ENCODE data around the gene DCAF7.
A peak's percentile ranks its signal among the peaks of the same experiment; 100 is the strongest.

DCAF7 gene

DNA sequence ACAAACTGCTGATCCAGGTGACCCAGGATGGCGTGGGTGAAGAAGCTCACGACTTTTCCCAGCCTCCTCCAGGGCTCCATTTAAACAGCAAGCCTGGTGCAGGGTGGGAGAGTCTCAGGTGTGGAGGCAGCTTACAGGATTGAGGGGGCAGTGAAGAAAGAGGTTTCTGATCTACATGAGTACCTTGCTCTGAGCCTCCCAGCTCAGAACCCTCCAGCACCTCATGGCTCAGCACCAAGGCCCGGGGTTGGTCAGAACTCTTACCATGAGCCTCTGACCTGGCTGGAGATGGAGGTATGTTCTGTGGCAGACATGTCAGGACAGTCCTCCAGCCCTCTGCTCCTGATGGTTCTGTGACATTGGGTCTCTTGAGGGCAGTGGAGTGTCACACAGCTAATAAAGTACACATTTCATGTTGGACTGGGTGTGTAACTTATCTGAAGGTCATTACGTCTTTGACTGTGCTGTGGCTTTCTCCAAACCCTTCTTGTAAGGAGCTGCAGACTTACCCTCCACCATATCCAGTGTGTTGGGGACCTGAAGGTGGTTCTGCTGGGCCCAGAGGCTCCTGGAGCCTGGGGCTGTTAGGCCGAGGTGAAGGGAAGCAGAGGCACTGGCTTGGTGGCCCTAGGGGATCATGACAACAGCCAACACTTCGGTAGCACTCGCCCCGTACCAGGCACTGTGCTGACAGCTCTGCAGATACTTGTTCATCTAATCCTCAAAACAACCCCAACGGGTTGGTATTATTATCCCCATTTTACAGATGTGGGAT lies 3.8 kb upstream of the DCAF7 start:
- DNase-seq: no peak

DNA sequence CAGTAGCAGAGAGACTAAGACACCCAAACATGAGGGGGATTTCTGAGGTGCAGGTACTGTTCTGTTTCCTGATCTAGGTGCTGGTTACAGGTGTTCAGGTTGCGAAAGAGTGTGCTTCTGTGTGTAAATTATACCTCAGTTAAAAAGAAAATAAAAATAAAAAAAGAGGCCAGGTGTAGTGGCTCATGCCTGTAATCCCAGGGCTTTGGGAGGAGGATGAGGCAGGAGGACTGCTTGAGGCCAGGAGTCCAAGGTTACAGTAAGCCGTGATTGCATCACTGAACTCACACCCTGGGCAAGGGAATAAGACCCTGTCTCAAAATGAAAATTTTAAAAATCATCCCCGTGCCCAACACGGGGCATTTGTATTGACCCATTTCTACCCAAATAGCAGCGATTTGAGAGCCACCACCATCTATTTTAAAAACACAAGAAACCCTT lies 3.2 kb upstream of the DCAF7 start:
- DNase-seq: no peak

DNA sequence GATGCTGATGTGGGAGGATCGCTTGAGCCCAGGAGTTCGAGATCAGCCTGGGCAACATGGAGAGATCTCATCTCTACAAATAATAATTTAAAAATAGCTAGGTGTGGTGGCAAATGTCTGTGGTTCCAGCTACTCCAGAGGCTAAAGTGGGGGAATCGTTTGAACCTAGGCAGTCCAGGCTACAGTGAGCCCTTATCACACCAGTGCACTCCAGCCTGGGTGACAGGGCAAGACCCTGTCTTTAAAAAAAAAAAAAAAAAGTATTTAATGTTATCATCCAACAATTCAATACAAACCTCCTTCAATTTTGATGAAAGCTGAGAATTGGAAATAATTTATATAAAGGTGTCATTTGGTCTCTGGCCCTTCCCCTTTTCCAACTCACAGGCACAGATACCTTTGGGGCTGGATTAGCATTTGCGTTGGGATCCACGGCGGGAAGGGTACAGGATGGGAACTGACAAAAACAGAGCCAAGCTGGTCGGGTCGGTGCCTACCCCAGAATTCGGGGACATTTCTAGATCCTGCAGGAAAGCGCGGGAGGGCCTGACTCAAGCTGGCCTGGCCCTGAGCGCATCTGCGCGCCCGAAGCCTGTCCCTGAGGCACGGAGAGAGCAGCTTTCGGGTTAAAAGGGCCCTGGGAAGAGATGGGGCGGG lies 860 bp upstream of the DCAF7 start:
- DNase-seq: no peak

DNA sequence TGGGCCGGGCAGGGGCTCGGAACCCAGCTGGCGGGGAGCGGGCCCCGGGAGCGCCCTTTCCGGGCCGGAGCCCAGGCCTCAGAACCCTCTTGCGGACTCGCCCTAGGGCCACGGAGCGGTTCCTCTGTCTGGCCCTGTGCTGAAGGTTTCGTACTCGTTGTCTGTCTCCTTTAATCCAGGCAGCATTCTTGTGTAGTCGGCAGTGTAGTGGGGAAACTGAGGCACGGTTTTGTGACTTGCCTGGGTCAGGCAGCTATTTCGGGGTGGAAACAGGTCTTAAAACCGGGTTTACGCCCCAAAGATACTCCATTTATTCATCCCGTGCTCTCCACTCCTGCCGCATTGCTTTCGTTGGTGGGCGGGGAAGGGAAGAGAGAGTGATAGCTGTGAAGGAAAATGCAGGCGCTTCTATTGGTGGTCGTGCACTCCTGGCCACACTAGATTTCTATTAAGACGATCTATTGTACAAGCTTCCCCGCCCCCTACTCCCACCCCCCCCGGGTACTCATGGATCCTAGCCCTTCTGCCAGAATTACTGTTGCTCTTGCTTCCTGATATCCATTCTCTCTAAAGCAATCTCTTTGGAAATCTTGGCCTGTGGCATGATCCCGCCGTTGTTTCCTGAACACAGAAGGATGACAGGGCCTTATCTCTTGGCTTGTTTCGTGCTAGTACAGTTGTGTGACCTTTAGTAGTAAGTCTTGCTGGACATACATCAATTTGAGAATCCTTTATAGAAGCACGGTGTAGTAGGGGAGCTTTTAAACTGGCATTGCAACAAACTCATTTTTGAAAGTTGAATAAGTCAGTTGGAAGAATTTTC lies 751 bp downstream of the DCAF7 start:
- no peak for DNase-seq

DNA sequence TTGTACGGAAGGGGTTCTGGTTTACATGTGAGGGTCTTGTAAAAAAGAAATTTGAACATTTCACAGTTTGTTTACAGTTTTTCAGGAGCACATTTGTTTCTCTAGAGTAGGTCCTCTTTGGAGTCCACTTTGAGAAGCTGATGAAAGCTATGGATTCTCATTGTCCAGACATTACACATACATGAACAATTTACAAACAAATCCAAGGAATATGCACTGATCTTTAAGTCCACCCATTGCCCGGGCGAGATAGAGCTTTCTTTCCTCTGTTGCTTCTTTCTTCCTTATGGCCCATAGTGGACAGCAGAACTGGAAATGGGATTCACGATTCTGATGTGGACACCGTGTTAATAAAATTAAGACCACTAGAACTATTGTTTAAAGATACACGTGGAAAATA lies 1.9 kb downstream of the DCAF7 start:
- no peak for DNase-seq

DNA sequence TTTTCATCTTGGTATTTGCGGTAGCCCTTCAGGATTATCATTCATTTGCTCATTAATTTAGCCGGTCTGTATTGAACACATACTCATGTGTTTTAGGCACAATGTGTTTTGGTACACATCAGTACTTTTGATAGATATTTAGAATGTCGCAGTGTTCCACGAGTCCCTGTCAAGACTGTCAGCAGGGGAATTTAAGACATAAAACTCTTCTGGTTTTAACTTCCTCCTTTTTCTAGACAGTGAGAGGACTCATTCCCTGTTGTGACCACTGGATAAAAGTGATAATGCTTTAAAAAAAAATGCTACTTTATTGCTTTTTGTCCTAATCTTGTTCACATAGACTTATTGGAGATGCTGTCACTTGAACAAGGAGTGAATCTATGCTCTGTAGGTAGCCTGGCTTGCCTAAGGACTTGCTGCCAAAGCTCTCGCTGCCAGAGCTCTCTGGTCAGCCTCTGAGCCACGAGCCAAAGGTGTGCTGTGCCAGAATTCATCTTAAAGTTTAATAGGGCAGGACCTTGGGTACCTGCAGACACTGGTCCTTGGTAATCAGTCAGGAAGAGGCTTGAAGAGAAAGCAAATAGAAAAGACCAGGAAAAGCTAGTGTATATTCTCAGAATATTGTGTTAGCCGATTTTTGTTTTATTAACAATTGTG lies 5.4 kb downstream of the DCAF7 start:
- peak; percentile 12 for DNase-seq

DNA sequence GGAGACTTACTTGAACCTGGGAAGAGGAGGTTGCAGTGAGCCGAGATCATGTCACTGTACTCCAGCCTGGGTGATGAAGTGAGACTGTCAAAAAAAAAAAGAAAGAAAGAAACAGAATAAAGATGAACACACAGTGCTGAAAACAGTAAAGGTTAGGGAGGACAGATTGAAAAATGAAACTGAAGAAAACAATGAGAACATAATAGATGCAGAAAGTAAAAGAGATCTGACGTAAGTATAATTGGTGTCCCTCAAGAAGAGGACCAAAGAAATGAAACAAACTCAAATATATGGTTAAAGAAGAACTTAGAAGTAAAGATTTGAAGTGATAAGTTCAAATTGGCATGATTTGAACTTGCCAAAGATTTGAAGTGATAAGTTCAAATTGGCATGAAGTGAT lies 7.1 kb downstream of the DCAF7 start:
- DNase-seq: no peak

DNA sequence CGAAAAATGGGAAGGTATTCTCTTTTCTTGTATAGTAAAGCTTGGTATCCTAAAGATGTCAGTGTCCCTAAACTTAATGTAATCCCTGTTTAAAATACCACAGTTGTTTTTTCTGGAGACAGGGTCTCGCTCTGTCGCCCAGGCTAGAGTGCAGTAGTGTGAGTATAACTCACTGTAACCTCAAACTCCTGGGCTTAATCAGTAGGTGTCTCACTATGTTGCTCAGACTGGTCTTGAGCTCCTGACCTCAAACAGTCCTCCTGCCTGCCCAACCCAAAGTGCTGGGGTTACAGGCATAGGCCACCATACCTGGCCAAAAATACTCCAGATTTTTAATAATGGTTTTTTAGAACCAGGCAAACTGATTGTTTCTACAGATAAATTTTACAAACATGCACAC lies 8.2 kb downstream of the DCAF7 start:
- no peak for DNase-seq

DNA sequence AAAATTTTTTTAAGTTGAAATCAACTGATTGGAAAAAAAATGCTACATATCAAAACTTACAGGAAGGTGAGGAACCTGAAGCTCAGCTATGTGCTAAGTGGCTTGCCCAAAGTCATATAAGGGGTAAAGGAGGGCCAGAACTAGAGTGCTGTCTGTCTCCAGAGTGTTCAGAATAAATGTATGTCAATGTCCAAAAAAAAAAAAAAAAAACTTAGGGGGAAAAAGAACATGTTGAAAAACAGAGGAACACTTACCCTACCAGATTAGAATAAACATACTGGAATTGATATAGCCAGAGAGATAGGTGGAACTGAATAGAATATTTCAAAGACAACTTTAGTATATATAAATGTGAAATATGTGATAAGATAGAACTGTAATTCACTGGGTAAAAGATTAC lies 11.5 kb downstream of the DCAF7 start:
- no peak for DNase-seq

DNA sequence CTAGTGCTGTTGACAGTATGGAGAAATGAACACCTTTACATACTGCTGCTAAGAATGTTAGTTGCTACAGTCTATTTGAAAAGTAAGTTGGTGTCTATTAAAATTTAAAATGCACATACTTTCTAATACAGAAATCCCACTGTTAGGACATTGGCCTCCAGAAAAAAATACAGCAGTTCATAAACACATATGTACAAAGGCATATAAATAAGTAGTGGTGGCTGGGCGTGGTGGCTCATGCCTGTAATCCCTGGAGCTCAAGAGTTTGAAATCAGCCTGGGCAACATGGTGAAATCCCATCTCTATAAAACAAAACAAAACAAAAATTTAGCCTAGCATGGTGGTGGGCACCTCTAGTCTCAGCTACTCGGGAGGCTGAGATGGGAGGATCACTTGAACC lies 13.1 kb downstream of the DCAF7 start:
- DNase-seq: no peak

DNA sequence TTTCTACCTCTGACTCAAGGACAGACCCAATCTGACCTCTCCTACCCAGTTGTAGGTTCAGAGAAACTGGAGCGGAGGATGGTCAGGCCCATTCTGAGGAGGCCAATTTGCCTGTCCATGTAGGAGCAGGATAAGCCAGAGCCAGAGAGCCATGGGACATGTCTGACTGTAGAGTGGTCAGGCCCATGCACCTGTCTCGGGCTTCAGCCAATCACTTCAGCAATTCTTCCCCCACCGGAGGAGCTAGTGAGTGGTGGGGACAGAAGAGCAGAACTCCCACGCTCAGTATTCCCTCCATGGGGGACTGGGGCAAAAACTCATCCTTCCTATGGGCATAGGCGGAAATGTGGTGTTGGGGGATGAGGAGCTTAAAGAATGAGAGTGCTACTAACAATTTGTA lies 14.3 kb downstream of the DCAF7 start:
- no peak for DNase-seq

DNA sequence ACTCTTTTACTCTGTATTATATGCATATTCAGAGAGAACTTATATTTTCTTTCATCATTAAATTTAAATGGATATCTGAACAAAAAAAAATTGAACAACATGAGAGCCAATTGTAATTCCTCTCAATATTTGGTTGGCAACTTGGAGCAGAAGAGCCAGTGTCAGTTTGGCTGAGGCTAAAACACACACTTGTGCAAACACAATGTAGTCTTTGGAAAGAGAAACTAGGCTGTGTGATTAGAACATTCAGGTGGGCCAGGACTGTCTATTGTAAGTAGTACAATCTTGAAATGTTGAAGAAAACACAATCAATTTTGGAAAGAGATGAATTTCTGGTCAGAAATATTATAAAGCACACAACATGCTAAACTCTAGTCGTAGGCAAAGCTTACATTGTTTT lies 17.0 kb downstream of the DCAF7 start:
- DNase-seq: no peak

DNA sequence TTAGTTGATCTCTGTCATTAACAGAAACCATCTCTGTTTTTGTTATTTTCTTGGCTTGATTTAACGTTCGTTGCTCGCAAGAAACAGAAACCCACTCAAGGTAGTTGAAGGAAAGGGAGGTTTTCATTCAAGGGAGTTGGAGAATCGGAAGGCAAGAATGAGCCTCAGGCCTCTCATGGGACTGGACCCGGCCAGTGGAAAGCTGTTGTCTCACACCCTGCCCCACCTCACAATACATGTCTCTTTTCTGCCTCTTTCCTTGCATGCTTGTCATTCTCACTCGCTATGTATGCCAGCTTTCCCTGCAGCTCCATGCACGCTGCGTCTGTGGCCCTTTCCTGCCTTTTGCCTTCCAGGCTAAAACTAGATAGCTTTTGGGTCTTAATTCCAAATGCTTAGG lies 18.3 kb downstream of the DCAF7 start:
- no peak for DNase-seq

DNA sequence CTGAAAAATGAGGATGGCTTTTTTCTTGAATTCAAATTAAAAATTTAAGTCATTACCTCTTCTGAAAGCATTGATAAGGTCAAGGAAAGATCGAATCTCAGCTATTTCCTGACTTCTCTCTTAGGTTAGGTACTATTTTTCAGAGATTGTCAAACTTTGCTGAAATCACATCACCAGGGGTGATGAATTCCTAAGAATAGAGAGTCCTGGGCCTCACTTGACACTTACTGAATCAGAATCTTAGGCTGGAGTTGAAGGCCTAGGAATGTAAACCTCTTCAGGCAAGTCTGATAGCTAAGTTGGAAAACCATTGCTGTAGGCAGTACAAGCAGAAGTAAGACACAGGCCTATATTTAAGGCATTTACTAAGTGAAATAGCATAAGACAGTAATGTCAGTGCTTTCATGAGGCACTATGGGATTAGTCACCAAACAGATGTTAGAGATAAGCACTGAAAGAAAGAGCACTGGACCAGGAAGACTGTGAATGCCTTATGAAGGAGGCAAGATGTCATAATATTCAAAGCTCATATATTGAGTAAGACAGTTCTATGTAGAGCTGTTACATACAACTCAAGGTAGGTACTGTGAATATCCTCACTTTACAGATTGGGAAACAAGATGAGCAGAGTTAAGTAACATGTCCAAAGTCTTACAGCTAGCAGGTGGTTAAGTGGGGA lies 21.5 kb downstream of the DCAF7 start:
- DNase-seq: peak; percentile 31

DNA sequence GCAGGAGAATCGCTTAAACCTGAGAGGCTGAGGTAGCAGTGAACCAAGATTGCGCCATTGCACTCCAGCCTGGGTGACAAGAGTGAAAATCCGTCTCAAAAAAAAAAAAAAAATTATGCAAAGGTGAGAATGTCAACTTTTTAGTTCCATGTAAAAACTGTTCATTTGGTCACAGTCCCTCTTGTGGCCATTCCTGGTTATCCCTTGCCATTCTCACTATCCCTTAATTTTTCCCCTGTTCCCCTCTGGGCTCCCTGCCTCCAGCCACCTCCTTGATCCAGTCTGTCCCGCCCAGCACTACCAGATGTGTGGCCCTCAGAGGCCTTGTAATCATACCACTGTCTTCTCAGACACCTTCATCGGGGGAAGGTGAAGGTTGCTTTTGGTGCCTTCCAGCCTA lies 23.4 kb downstream of the DCAF7 start:
- no peak for DNase-seq

DNA sequence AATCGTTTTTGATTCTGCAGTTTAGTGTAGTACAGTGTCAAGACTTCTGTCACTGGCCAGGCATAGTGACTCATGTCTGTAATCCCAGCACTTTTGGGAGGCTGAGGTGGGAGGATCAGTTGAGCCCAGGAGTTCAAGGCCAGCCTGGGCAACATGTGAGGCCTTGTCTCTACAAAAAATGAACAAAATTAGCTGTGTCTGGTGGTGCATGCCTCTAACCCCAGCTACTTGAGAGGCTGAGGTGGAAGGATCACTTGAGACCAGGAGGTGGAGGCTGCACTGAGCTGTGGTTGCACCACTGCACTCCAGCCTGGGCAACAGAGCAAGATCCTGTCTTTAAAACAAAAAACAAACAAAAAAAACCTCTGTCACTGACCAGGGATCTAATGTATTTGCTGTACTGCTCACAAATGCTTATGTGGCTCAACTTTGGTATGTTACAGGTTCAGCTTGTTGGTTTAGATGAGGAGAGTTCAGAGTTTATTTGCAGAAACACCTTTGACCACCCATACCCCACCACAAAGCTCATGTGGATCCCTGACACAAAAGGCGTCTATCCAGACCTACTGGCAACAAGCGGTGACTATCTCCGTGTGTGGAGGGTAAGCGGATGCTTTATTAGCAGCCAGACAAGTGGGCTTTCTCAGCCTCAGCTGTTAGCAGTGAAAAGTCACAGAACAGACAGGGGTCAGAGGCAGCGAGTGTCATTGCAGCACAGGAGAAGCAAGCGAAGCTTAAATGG lies 27.9 kb downstream of the DCAF7 start:
- DNase-seq: no peak

DNA sequence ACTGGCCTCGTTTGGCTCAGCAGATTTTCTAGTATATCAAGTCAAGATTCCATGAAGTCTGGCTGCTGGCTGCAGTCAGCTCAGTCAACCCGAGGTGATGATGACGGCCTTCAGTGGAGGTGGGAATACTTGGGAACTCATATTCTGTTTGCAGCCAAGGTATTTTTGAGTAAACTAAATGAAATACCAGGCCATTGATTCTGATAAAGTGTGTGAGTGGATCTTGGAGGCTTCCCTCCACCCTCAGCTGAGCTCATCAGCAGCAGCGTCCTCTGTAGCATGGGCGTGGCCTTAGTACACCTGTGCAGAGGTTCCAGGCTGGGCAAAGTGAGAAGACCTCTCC lies 28.5 kb downstream of the DCAF7 start:
- no peak for DNase-seq

DNA sequence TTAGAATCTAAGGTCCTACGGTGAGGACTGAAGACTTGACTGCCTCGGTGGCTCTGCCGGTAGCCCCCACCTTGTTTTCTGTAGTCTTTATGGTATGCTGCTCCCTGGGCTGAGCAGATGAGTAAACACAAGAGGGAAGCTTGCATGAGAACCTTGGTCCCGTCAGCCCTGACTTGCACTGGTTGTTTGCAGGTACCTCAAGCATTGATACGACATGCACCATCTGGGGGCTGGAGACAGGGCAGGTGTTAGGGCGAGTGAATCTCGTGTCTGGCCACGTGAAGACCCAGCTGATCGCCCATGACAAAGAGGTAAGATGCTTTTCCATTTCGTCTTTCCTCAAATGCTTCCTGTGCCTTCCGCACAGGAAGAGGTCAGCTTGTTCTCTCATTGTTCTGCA lies 29.4 kb downstream of the DCAF7 start:
- no peak for DNase-seq

DNA sequence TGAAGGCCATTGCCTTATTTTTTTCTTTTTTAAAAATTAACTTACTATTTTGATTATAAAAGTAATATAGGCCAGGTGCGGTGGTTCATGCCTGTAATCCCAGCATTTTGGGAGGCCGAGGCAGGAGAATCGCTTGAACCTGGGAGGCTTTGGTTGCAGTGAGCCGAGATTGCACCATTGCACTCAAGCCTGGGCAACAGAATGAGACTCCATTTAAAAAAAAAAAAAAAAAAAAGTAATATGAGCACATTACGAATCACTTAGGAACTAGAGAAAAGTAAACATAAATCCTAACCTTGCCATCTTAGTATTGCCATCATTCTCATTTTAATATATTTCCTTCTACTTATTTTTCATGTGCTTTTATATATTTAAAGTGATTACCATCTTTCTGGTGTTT lies 37.5 kb downstream of the DCAF7 start:
- no peak for DNase-seq

DNA sequence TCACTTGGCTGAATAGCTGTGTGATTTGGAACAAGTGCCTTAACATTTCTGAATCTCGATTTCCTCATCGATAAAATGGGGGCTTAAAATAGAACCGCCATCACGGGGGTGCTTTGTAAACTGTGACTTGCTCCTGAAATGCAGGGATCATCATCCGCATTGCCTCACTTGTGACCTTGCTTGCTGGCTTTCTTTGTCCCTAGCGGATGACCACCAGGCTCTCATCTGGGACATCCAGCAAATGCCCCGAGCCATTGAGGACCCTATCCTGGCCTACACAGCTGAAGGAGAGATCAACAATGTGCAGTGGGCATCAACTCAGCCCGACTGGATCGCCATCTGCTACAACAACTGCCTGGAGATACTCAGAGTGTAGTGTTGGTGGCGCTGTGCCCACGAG lies 38.5 kb downstream of the DCAF7 start:
- no peak for DNase-seq

DNA sequence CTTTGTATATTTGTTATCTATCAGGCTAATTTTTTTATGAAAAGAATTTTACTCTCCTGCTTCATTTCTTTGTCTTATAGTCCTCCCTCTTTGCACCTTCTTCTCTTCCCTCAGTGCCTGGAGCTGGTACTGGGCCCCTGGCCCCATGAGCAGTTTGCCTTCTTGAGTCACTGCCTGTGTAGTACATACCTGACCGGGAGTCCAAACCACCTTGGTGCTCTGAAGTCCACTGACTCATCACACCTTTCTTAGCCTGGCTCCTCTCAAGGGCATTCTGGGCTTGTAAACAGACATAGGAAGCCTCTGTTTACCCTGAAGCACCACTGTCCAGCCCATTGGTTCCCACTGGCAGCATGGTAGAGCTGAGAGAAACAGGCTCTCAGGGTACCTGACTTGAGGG lies 39.4 kb downstream of the DCAF7 start:
- no peak for DNase-seq

DNA sequence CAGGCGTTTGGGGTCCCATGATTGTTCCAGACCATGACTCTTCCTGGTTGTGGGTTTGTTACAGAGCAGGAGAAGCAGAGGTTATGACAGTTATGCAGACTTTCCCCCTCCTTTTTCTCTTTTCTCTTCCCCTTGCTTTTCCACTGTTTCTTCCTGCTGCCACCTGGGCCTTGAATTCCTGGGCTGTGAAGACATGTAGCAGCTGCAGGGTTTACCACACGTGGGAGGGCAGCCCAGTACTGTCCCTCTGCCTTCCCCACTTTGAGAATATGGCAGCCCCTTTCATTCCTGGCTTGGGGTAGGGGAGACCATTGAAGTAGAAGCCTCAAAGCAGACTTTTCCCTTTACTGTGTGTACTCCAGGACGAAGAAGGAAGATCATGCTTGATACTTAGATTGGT lies 42.5 kb downstream of the DCAF7 start:
- DNase-seq: no peak

Measured in GF-D8 (cell line).